Activated naive CD4-positive, alpha-beta T cell treated with anti-CD3 and anti-CD28 coated beads, Interleukin-2, amount 50 U/mL, for 16 hours (primary cell): ENCODE results near the gene USHBP1.
"Not testable (repeated sequence)": the region's sequence is repeated elsewhere in the genome, so short reads cannot be mapped to it uniquely, and the experiment has no call there.

Experiments
- DNase-seq: peaks from one replicate; pipeline ENCODE4 v3.0.0-alpha.2; 2020

Gene USHBP1

GRCh38 chr19:17294051-17294891 is 29.7 kb upstream of the USHBP1 start:
- peak; percentile 57 for DNase-seq

- no peak for DNase-seq
Measured at GRCh38 chr19:17293605-17294004, 29.1 kb upstream of the USHBP1 start.

- peak; percentile 81 for DNase-seq
Measured at GRCh38 chr19:17292301-17293074, 27.9 kb upstream of the USHBP1 start.

GRCh38 chr19:17289489-17289888 is 24.9 kb upstream of the USHBP1 start:
- peak; percentile 54 for DNase-seq

- no peak for DNase-seq
Measured at GRCh38 chr19:17286752-17287151, 22.2 kb upstream of the USHBP1 start.

GRCh38 chr19:17286263-17286662 is 21.7 kb upstream of the USHBP1 start:
- DNase-seq: no peak

- no peak for DNase-seq
Measured at GRCh38 chr19:17285415-17286135, 21.0 kb upstream of the USHBP1 start.

- no peak for DNase-seq
Measured at GRCh38 chr19:17283504-17283996, 19.0 kb upstream of the USHBP1 start.

- DNase-seq: peak; percentile 81
Measured at GRCh38 chr19:17282488-17283125, 18.1 kb upstream of the USHBP1 start.

GRCh38 chr19:17281391-17282304 is 17.1 kb upstream of the USHBP1 start, which contains the start of gene ANKLE1:
ANKLE1 (plus strand) TSS chr19:17281901; CDS start chr19:17281921, 20 bp downstream.
- DNase-seq: peak; percentile 67

- DNase-seq: no peak
Measured at GRCh38 chr19:17279436-17279835, 14.9 kb upstream of the USHBP1 start.

- no peak for DNase-seq
Measured at GRCh38 chr19:17275441-17276175, 11.1 kb upstream of the USHBP1 start.

GRCh38 chr19:17274892-17275291 is 10.3 kb upstream of the USHBP1 start:
- DNase-seq: not testable (repeated sequence)

GRCh38 chr19:17268754-17269153 is 4.2 kb upstream of the USHBP1 start:
- no peak for DNase-seq

- peak; percentile 95 for DNase-seq
Measured at GRCh38 chr19:17266975-17267788, 2.6 kb upstream of the USHBP1 start, which contains the start of gene BABAM1. BABAM1 (plus strand) TSS chr19:17267443; CDS start chr19:17268807, 1,364 bp downstream.

- no peak for DNase-seq
Measured at GRCh38 chr19:17266589-17266974, 2.0 kb upstream of the USHBP1 start.

GRCh38 chr19:17266026-17266425 is 1.5 kb upstream of the USHBP1 start:
- no peak for DNase-seq

GRCh38 chr19:17263712-17264640 is 569 bp downstream of the USHBP1 start:
- no peak for DNase-seq
